GM23338 (cell line): Measurements from ENCODE around the gene BMP3. TPM values are rescaled to one million over a fixed set of nuclear protein-coding genes. Genes with fewer than 3 reads are reported as not detected.

Experiments
- ATAC-seq: fragments of 200-7000 bp; cut with Tn5 transposase; 3 replicates; pipeline ENCODE4 v1.9.1; 2020
- DNase-seq: peaks from one replicate; pipeline ENCODE4 v3.0.0-alpha.2; 2015; ENCODE audit warnings: low spot score
- H2AFZ ChIP-seq: fragments of 200-600 bp; sonication (generic); 2 replicates; pipeline ENCODE4 v1.8.0; 2016; ENCODE audit warnings: antibody characterized with exemption, mild to moderate bottlenecking, moderate library complexity
- H3F3A ChIP-seq: fragments of 200-600 bp; sonication (generic); replicated peaks from 2 replicates; pipeline ENCODE4 v1.8.0; 2017; ENCODE audit warnings: antibody characterized with exemption, mixed run types, low read depth
- H3K27ac ChIP-seq: fragments of 200-600 bp; sonication (generic); 2 replicates; pipeline ENCODE4 v1.6.1; 2016; ENCODE audit warnings: low read depth
- H3K27me3 ChIP-seq: fragments of 200-600 bp; sonication (generic); 2 replicates; pipeline ENCODE4 v1.8.0; 2016; ENCODE audit warnings: mild to moderate bottlenecking, mixed run types, moderate library complexity; ENCODE audit not compliant: insufficient read depth
- H3K36me3 ChIP-seq: fragments of 200-600 bp; sonication (generic); 2 replicates; pipeline ENCODE4 v1.8.0; 2016; ENCODE audit warnings: mild to moderate bottlenecking; ENCODE audit not compliant: insufficient read depth
- H3K4me1 ChIP-seq: fragments of 200-600 bp; sonication (generic); 2 replicates; pipeline ENCODE4 v1.8.0; 2016; ENCODE audit warnings: mild to moderate bottlenecking, moderate library complexity; ENCODE audit not compliant: insufficient read depth
- H3K4me2 ChIP-seq: fragments of 200-600 bp; sonication (generic); 2 replicates; pipeline ENCODE4 v1.7.1; 2017; ENCODE audit warnings: mixed run types
- H3K4me3 ChIP-seq: fragments of 200-600 bp; sonication (generic); 2 replicates; pipeline ENCODE4 v1.6.1; 2016; ENCODE audit warnings: mixed run types
- H3K79me2 ChIP-seq: fragments of 200-600 bp; sonication (generic); replicated peaks from 2 replicates; pipeline ENCODE4 v1.8.0; 2017; ENCODE audit warnings: mild to moderate bottlenecking; ENCODE audit not compliant: insufficient read depth
- H3K9me2 ChIP-seq: fragments of 200-600 bp; sonication (generic); 2 replicates; pipeline ENCODE4 v1.8.0; 2017; ENCODE audit not compliant: insufficient read depth
- H4K20me1 ChIP-seq: fragments of 200-600 bp; sonication (generic); replicated peaks from 2 replicates; pipeline ENCODE4 v1.8.0; 2017; ENCODE audit warnings: mild to moderate bottlenecking; ENCODE audit not compliant: insufficient read depth
- H3K27ac Mint-ChIP-seq: 2 replicates; pipeline ENCODE4 v1.8.0; 2020; ENCODE audit warnings: inconsistent platforms, mild to moderate bottlenecking, moderate library complexity, mixed read lengths
- H3K27me3 Mint-ChIP-seq: 3 replicates; pipeline ENCODE4 v1.8.0; 2022; ENCODE audit warnings: low read depth, mild to moderate bottlenecking, moderate library complexity, mixed read lengths, inconsistent platforms; ENCODE audit not compliant: insufficient read depth, poor library complexity
- H3K36me3 Mint-ChIP-seq: 3 replicates; pipeline ENCODE4 v1.8.0; 2021; ENCODE audit warnings: low read depth, mild to moderate bottlenecking, inconsistent platforms, moderate library complexity, mixed read lengths
- H3K4me1 Mint-ChIP-seq: 3 replicates; pipeline ENCODE4 v1.8.0; 2020; ENCODE audit warnings: mild to moderate bottlenecking, inconsistent platforms, mixed read lengths
- H3K4me3 Mint-ChIP-seq: 3 replicates; pipeline ENCODE4 v1.8.0; 2021; ENCODE audit warnings: moderate library complexity, mild to moderate bottlenecking, inconsistent platforms, mixed read lengths
- H3K9me3 Mint-ChIP-seq: 3 replicates; pipeline ENCODE4 v1.8.0; 2020; ENCODE audit warnings: moderate library complexity, mild to moderate bottlenecking, inconsistent platforms, mixed read lengths
- CREB1 ChIP-seq: fragments of 250-450 bp; sonication (Bioruptor Pico); IDR thresholded peaks from 2 replicates; pipeline ENCODE4 v1.5.0; 2020; ENCODE audit warnings: low read depth, mild to moderate bottlenecking, moderate library complexity
- ETS1 ChIP-seq: IDR thresholded peaks from 2 replicates; pipeline ENCODE4 v1.6.1; 2016; ENCODE audit warnings: antibody characterized with exemption
- EZH2 ChIP-seq: fragments of 200-600 bp; sonication (generic); IDR thresholded peaks from one replicate; pipeline ENCODE4 v1.8.0; 2017; ENCODE audit warnings: antibody characterized with exemption, mild to moderate bottlenecking, low read depth; ENCODE audit not compliant: unreplicated experiment
- EZH2phosphoT487 ChIP-seq: fragments of 200-600 bp; sonication (generic); IDR thresholded peaks from one replicate; pipeline ENCODE4 v1.8.1; 2018; ENCODE audit warnings: antibody characterized with exemption; ENCODE audit not compliant: unreplicated experiment
- JUNB ChIP-seq: IDR thresholded peaks from one replicate; pipeline ENCODE4 v1.6.1; 2016; ENCODE audit warnings: antibody characterized with exemption; ENCODE audit not compliant: unreplicated experiment
- NANOG ChIP-seq: IDR thresholded peaks from 2 replicates; pipeline ENCODE4 v1.6.1; 2016; ENCODE audit warnings: antibody characterized with exemption, borderline replicate concordance
- POLR2AphosphoS5 ChIP-seq: IDR thresholded peaks from 2 replicates; pipeline ENCODE4 v1.6.1; 2016; ENCODE audit warnings: antibody characterized with exemption, low read depth
- REST ChIP-seq: IDR thresholded peaks from one replicate; pipeline ENCODE4 v1.6.1; 2018; ENCODE audit warnings: antibody characterized with exemption; ENCODE audit not compliant: unreplicated experiment
- STAT1 ChIP-seq: IDR thresholded peaks from one replicate; pipeline ENCODE4 v1.6.1; 2016; ENCODE audit warnings: antibody characterized with exemption; ENCODE audit not compliant: unreplicated experiment
- ZNF114 ChIP-seq: fragments of 250-450 bp; sonication (Bioruptor Pico); IDR thresholded peaks from 2 replicates; pipeline ENCODE4 v1.5.0; 2020; ENCODE audit warnings: mild to moderate bottlenecking, moderate library complexity
- ZNF331 ChIP-seq: fragments of 250-450 bp; sonication (Bioruptor Pico); IDR thresholded peaks from 2 replicates; pipeline ENCODE4 v1.5.0; 2020; ENCODE audit warnings: low read depth, mild to moderate bottlenecking, moderate library complexity
- ZNF462 ChIP-seq: fragments of 250-450 bp; sonication (Bioruptor Pico); IDR thresholded peaks from 2 replicates; pipeline ENCODE4 v1.5.0; 2020; ENCODE audit warnings: mild to moderate bottlenecking, moderate library complexity
- polyA plus RNA-seq: library from polyadenylated mRNA; unstranded; fragments of >200 nt; fragmentation: Nextera tagmentation; extraction: Ambion mirVana; gene quantifications from 2 replicates; pipeline ENCODE4 v1.2.1, GENCODE V29; 2016
- total RNA-seq: library from RNA; depleted of rRNA; stranded (reverse); fragments of >200 nt; shearing (Covaris generic); gene quantifications from 2 replicates; pipeline ENCODE4 v1.2.3, GENCODE V29; 2014
- TF ChIP-seq, protein P1 (sequence below), 2 experiments: fragments of 200-600 bp in 1 of 2; sonication (generic) in 1 of 2; conservative IDR thresholded peaks; 2 replicates each; pipeline versions ENCODE4 v1.5.1 to v1.6.1; 2016 to 2017; ENCODE audit warnings: antibody characterized with exemption in 2 of 2, low read depth in 2 of 2, mild to moderate bottlenecking in 2 of 2, moderate library complexity in 1 of 2

Gene BMP3
- total and polyA plus RNA-seq, 2 experiments from 2014 or later = 0.10 TPM; not detected in 1

GRCh38 chr4:81065446-81065845 lies 34.9 kb downstream of the BMP3 start:
- no peak for ATAC-seq

More at GRCh38 chr4:81065446-81065845, 34.9 kb downstream of the BMP3 start:
- H3K27ac ChIP-seq = no peak overlapping the region
- no peaks in the 10 kb centered on the region for H3K27me3 Mint-ChIP-seq
- no peak for DNase-seq
- no peaks in the 10 kb centered on the region for H3K9me2 ChIP-seq
- H4K20me1 ChIP-seq = no peaks in the 10 kb centered on the region
- H3K36me3 Mint-ChIP-seq = no peaks in the 10 kb centered on the region
- H3K4me2 ChIP-seq = no peak overlapping the region
- H3K4me1 ChIP-seq = no peaks in the 10 kb centered on the region
- H3K27ac Mint-ChIP-seq = no peak overlapping the region
- H3K9me3 Mint-ChIP-seq = no peaks in the 10 kb centered on the region
- H2AFZ ChIP-seq = no peak overlapping the region
- no peaks in the 10 kb centered on the region for H3K79me2 ChIP-seq
- H3F3A ChIP-seq = no peaks in the 10 kb centered on the region
- H3K36me3 ChIP-seq = no peaks in the 10 kb centered on the region
- no peak overlapping the region for H3K4me3 ChIP-seq
- TF ChIP-seq JUNB (no peak), POLR2AphosphoS5 (no peak), ZNF331 (CRISPR knock-in tag) (no peak), CREB1 (CRISPR knock-in tag) (no peak), ETS1 (no peak), ZNF462 (CRISPR knock-in tag) (no peak), EZH2 (no peak), STAT1 (no peak), REST (no peak), EZH2phosphoT487 (no peak), ZNF114 (CRISPR knock-in tag) (no peak), NANOG (no peak)
- TF ChIP-seq, protein P1, sequence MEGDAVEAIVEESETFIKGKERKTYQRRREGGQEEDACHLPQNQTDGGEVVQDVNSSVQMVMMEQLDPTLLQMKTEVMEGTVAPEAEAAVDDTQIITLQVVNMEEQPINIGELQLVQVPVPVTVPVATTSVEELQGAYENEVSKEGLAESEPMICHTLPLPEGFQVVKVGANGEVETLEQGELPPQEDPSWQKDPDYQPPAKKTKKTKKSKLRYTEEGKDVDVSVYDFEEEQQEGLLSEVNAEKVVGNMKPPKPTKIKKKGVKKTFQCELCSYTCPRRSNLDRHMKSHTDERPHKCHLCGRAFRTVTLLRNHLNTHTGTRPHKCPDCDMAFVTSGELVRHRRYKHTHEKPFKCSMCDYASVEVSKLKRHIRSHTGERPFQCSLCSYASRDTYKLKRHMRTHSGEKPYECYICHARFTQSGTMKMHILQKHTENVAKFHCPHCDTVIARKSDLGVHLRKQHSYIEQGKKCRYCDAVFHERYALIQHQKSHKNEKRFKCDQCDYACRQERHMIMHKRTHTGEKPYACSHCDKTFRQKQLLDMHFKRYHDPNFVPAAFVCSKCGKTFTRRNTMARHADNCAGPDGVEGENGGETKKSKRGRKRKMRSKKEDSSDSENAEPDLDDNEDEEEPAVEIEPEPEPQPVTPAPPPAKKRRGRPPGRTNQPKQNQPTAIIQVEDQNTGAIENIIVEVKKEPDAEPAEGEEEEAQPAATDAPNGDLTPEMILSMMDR (conservative IDR thresholded peaks at IDR 0.05; ENCODE audit: low read depth in 2 of 2) = no peak
- H3K27me3 ChIP-seq = no peaks in the 10 kb centered on the region
- H3K4me1 Mint-ChIP-seq = peaks cover 11% of the 10 kb centered on the region
- no peak overlapping the region for H3K4me3 Mint-ChIP-seq
